Lower leg skin (tissue), 4 donors: ENCODE measurements around the gene TLNRD1. TPM values are rescaled to one million over a fixed set of nuclear protein-coding genes. Genes with fewer than 3 reads are reported as not detected.

Experiments
- DNase-seq, 2 donors: peaks; one replicate each; pipeline ENCODE4 v3.0.0-alpha.2; 2019; ENCODE audit warnings: low spot score in 2 of 2
- H3K4me3 ChIP-seq: fragments of 200-600 bp; sonication (generic); 2 replicates; pipeline ENCODE4 v1.5.1; 2017; ENCODE audit warnings: mild to moderate bottlenecking, low read depth; ENCODE audit not compliant: poor library complexity, severe bottlenecking
- POLR2A ChIP-seq, 2 donors: fragments of 450-650 bp; IDR thresholded peaks; one replicate each; pipeline ENCODE4 v1.6.1; 2016 to 2017; ENCODE audit warnings: antibody characterized with exemption in 2 of 2, mild to moderate bottlenecking in 1 of 2, moderate library complexity in 1 of 2
- whole genome bisulfite sequencing, 2 donors: methylation state at CpG; one replicate each; pipeline ENCODE4 v1.1.5; 2018; 5-methylcytosine and 5-hydroxymethylcytosine counted together
- intact Hi-C: fragments of 100-400 bp; cut with DNase I; formaldehyde crosslinking; loops from one replicate; pipeline ENCODE4 v1.15.0; 2023; ENCODE audit warnings: low total_unique reads
- total RNA-seq, 4 donors: library from RNA; depleted of rRNA; stranded (reverse); fragments of >200 nt; gene quantifications; one replicate each; pipeline ENCODE4 v1.1.0, GENCODE V29; 2016
- TF ChIP-seq, protein P1 (sequence below), 3 donors: fragments of 450-650 bp; IDR thresholded peaks; one replicate each; pipeline ENCODE4 v1.5.1; 2016; ENCODE audit warnings: antibody characterized with exemption in 3 of 3, mild to moderate bottlenecking in 3 of 3, moderate library complexity in 2 of 3

The TLNRD1 gene
- total RNA-seq, 4 donors from 2014 or later: 7.3 to 15.0 (median 12.1) TPM

DNA sequence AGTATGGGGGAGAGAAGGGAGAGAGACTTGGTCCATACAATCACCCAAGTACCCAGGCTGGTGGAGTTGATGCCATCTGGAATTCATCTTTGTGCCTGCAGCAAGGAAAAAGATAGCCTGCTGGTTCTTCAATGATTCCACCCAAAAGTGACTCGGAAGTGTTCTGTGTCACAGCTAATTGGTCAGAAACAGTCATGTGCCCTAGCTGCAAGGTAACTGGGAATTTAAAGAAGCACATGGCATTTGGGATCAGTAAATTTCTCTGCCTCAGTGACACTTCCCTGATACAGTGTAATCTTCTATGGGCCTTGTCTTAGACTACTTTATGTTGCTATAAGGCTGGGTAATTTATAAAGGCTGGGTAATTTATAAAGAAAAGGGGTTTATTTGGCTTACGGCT lies 17.5 kb downstream of the TLNRD1 start:
- TF ChIP-seq, protein P1, sequence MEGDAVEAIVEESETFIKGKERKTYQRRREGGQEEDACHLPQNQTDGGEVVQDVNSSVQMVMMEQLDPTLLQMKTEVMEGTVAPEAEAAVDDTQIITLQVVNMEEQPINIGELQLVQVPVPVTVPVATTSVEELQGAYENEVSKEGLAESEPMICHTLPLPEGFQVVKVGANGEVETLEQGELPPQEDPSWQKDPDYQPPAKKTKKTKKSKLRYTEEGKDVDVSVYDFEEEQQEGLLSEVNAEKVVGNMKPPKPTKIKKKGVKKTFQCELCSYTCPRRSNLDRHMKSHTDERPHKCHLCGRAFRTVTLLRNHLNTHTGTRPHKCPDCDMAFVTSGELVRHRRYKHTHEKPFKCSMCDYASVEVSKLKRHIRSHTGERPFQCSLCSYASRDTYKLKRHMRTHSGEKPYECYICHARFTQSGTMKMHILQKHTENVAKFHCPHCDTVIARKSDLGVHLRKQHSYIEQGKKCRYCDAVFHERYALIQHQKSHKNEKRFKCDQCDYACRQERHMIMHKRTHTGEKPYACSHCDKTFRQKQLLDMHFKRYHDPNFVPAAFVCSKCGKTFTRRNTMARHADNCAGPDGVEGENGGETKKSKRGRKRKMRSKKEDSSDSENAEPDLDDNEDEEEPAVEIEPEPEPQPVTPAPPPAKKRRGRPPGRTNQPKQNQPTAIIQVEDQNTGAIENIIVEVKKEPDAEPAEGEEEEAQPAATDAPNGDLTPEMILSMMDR (IDR thresholded peaks at IDR 0.05): no peak
- TF ChIP-seq POLR2A (IDR thresholded peaks at IDR 0.05): no peak
- 92 to 93% methylated on average over 2 of the region's 2 CpGs for WGBS, 2 donors
- intact Hi-C loops: no loop called here
- DNase-seq: no peak
- H3K4me3 ChIP-seq: no peak overlapping the region

DNA sequence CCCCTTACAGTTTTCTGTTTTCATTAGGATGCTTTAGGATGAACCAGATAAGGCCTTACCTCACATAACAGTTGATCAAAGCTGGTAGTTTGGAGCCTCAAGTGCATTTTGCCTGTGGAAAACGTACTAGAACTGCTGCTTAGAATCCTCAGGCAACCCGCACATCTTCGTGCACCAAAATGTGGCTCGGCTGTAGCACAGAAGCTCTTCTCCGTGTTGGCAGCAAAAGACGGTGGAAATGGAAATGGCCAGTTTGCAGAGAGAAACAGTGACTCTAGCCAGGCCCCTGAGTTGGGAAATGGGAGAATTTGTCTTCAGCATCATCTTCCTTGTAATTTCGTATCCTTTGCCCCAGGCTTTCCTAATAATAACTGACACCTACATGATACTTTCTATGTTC lies 20.6 kb downstream of the TLNRD1 start:
- TF ChIP-seq, protein P1 (IDR thresholded peaks at IDR 0.05): no peak
- TF ChIP-seq POLR2A (IDR thresholded peaks at IDR 0.05): no peak
- intact Hi-C loops: no loop called here
- WGBS, 2 donors: 91 to 92% methylated on average over 7 of the region's 7 CpGs
- no peak overlapping the region for H3K4me3 ChIP-seq
- no peak for DNase-seq

DNA sequence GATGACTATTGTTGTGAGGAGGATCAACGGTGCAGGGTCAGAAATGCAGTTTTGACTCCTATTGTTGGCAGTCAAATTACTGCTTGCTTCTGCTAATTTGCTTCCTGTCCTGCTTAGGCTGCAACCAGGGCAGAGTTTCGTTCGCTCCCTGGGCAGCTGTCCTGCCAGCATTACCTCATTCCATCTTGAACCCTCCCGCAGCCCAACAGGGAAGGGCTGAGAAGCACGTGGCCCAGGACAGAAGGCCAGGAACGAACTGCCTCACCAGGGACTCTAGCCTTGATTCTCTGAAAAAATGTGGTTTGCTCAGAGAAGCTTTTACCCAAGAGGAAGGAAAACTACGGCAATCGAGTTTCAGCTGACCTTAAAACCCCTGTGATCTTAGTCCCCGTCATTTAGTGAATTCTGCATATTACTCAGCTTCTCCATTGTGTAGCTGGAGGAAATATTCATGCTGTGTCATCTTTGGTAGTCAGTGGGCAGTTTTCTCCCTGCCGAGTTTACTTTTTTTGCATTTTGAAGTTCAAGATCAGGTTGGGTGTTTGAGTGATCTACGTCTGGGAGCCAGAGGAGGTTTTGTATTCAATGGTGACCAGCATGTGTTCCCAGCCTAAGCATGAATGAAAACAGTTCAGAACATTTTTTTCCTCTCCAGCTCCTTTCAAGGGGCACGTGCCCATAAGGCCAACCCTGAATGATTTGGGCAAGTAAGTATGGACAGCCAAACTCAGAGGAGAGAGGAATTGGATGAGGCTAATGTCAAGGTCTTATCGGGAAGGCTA lies 23.0 kb downstream of the TLNRD1 start:
- intact Hi-C loops: no loop called here
- 46 to 53% methylated on average over 13 of the region's 13 CpGs for WGBS, 2 donors
- peak; percentile 81 to 94 for DNase-seq
- no peak overlapping the region for H3K4me3 ChIP-seq
- TF ChIP-seq, protein P1 (IDR thresholded peaks at IDR 0.05): no peak
- TF ChIP-seq POLR2A (IDR thresholded peaks at IDR 0.05): no peak

DNA sequence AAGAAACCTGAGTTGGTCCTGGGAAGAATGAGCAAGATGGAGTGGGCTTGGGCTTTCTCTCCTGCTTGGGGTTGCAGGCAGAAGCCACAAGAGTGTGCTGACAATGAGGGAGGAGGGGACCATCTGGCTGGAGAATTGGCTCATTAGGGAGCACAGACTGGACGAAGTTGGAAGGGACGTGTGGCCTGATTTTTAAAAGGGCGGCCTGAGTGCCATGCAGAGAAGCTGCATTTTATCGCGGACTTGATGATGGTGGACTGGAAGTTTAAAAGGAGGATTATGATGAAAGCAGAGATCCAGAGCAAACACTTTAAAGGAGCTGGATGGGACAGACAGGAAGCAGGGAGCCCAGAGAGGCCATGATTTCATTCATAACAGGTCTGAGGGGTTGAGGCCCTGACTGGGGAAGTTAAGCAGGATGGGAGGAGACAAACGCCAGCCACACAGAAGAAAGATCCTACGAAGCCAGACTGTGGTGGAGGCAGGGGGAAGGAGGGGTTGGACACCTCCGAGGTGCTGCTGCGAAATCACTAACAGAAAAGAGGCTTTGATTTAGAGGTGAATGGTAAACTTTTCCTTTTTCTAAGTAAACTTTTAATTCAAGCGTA lies 23.6 kb downstream of the TLNRD1 start:
- TF ChIP-seq, protein P1 (IDR thresholded peaks at IDR 0.05): no peak
- no peak for TF ChIP-seq POLR2A (IDR thresholded peaks at IDR 0.05)
- no peak overlapping the region for H3K4me3 ChIP-seq
- no peak for DNase-seq
- intact Hi-C loops: no loop called here
- WGBS, 2 donors: 76 to 80% methylated on average over 10 of the region's 10 CpGs

DNA sequence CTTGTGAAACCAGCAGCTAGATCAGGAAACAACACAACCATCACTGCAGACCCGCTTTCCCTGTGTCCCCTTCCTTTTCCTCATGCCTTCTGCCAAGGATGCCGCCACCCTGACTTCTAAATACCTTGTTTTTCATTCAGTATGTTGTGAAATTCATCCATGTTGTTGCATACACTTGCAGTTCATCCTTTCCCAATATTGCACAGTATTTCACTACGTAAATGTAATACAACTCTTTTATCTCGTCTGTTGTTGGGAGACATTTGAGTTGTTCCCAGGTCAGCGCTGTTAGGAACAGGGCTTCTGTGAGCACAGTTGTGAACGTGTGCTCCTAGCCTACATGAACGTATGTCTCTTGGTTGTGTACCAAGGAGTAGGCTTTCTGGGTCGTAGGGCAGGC lies 24.2 kb downstream of the TLNRD1 start:
- H3K4me3 ChIP-seq: no peak overlapping the region
- TF ChIP-seq POLR2A (IDR thresholded peaks at IDR 0.05): no peak
- TF ChIP-seq, protein P1 (IDR thresholded peaks at IDR 0.05): no peak
- intact Hi-C loops: no loop called here
- no peak for DNase-seq
- 91 to 96% methylated on average over 8 of the region's 8 CpGs for WGBS, 2 donors
